CMK (cell line): ENCODE results near the gene KLHL4.
"Not testable (repeated sequence)": the region's sequence is repeated elsewhere in the genome, so short reads cannot be mapped to it uniquely, and the experiment has no call there.

Source experiments
- DNase-seq: peaks from one replicate; pipeline ENCODE4 v3.0.0-alpha.2; 2010; ENCODE audit warnings: low read depth

Gene KLHL4

GRCh38 chrX:87664381-87664780 lies 146.8 kb downstream of the KLHL4 start:
- DNase-seq, result no peak

GRCh38 chrX:87679849-87680248 lies 162.2 kb downstream of the KLHL4 start:
- no peak for DNase-seq

GRCh38 chrX:87687703-87688102 lies 170.1 kb downstream of the KLHL4 start:
- DNase-seq, result no peak

- not testable (repeated sequence) for DNase-seq
Observed at GRCh38 chrX:87688113-87688748, 170.6 kb downstream of the KLHL4 start.

- not testable (repeated sequence) for DNase-seq
Observed at GRCh38 chrX:87689218-87689617, 171.6 kb downstream of the KLHL4 start.

- no peak for DNase-seq
Observed at GRCh38 chrX:87693204-87693603, 175.6 kb downstream of the KLHL4 start.

GRCh38 chrX:87697409-87697808 lies 179.8 kb downstream of the KLHL4 start:
- DNase-seq, result no peak

- DNase-seq, result no peak
Observed at GRCh38 chrX:87702795-87703194, 185.2 kb downstream of the KLHL4 start.

GRCh38 chrX:87703469-87703868 lies 185.9 kb downstream of the KLHL4 start:
- not testable (repeated sequence) for DNase-seq

- DNase-seq, result no peak
Observed at GRCh38 chrX:87706134-87706533, 188.5 kb downstream of the KLHL4 start.

- DNase-seq, result no peak
Observed at GRCh38 chrX:87710580-87710979, 193.0 kb downstream of the KLHL4 start.
